Measurements from ENCODE around the gene GNG12.

DNA sequence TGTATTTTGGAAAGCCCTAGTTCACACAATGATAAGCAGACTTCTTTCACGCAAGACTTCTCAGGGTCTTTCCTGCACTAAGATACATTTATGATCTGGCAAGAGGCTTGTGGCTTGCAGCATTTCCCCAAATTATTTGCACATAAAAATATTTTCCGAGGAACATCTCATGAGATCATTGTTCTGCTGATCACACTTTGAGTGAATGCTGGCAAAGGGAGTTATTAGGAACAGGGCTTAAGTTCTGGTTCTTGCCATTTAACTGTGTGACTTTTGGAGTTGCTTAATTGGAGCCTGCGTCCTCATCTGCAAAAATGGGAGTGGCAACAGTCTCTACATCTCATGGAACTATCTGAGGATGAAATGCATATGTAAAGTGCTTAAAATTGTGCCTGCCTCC lies 98.1 kb downstream of the GNG12 start:
- TF ChIP-seq, protein P1, sequence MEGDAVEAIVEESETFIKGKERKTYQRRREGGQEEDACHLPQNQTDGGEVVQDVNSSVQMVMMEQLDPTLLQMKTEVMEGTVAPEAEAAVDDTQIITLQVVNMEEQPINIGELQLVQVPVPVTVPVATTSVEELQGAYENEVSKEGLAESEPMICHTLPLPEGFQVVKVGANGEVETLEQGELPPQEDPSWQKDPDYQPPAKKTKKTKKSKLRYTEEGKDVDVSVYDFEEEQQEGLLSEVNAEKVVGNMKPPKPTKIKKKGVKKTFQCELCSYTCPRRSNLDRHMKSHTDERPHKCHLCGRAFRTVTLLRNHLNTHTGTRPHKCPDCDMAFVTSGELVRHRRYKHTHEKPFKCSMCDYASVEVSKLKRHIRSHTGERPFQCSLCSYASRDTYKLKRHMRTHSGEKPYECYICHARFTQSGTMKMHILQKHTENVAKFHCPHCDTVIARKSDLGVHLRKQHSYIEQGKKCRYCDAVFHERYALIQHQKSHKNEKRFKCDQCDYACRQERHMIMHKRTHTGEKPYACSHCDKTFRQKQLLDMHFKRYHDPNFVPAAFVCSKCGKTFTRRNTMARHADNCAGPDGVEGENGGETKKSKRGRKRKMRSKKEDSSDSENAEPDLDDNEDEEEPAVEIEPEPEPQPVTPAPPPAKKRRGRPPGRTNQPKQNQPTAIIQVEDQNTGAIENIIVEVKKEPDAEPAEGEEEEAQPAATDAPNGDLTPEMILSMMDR (IDR thresholded peaks at IDR 0.05), result no peak
- TF ChIP-seq POLR2A (IDR thresholded peaks at IDR 0.05), result no peak

Data from testis (tissue), 2 donors.